Cardiac ventricle fibroblast (primary cell): ENCODE measurements around the gene CFAP52. TPM values are rescaled to one million over a fixed set of nuclear protein-coding genes. Genes with fewer than 3 reads are reported as not detected.

Experiments used
- total RNA-seq: library from RNA; depleted of rRNA; stranded (reverse); fragments of >200 nt; gene quantifications from 2 replicates; pipeline ENCODE4 v1.2.3, GENCODE V29; 2015

Gene CFAP52, protein sequence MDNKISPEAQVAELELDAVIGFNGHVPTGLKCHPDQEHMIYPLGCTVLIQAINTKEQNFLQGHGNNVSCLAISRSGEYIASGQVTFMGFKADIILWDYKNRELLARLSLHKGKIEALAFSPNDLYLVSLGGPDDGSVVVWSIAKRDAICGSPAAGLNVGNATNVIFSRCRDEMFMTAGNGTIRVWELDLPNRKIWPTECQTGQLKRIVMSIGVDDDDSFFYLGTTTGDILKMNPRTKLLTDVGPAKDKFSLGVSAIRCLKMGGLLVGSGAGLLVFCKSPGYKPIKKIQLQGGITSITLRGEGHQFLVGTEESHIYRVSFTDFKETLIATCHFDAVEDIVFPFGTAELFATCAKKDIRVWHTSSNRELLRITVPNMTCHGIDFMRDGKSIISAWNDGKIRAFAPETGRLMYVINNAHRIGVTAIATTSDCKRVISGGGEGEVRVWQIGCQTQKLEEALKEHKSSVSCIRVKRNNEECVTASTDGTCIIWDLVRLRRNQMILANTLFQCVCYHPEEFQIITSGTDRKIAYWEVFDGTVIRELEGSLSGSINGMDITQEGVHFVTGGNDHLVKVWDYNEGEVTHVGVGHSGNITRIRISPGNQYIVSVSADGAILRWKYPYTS
- total RNA-seq = 0.12 and 1.7 TPM in 2 replicates

GRCh38 chr17:9576521-9577372, at the start of gene CFAP52:
TSS of gene CFAP52 (plus strand) at chr17:9576642. CDS start at chr17:9576696, 54 bp downstream.

GRCh38 chr17:9575381-9576101, 901 bp upstream of the CFAP52 start, which contains the start of gene STX8:
TSS of gene STX8 (minus strand) at chr17:9575820. CDS start at chr17:9575808, 12 bp downstream.

DNA sequence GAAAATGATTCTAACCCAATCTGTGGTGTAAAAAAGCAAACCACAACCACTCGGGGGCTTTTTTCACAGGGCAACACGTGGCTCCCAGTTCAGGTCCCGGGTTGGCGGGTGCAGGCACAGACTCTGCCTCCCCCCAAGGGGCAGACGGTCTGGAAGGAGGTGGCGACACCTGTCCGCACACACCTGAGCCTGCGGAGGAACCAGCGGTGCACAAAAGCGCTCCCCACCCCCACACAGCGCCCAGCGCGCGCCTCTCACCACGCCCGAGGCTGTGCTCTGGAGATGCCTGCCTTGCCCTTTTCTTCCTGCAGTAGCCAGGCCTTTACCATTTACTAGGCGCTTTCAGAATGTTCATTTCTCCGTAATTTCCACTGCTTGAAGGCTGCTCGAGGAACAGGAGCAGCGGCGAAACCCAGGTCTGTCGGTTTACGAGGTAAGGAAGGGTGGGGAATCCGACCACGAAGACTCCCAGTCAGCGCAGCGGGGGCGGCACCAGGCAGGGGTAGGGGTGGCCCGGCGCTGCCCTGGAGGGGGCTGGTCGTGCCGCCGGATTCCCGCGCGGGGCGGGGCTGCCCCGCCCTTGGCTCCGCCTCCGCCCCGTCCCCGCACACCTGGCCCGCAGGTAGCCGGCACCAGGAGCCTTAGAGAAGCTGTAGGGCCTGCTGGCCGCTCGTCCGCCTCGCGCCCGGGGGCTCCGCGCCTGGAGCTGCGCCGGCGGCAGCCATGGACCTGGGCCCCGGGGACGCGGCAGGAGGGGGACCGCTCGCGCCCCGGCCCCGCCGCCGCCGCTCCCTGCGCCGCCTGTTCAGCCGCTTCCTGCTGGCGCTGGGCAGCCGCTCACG, 68.7 kb downstream of the CFAP52 start, which contains the start of gene USP43:
Gene USP43 (plus strand): TSS at position 608 of the 842 bp plus-strand sequence. CDS start 116 bp downstream, at position 724.

Other genes starting within 250 kb of the CFAP52 start
- gene STX8, start 822 bp upstream of the CFAP52 start, total RNA-seq = 63.0 and 76.1 TPM in 2 replicates
- gene USP43, start 68.9 kb downstream of the CFAP52 start, total RNA-seq = not detected in 2 replicates
- gene DHRS7C, start 214.9 kb downstream of the CFAP52 start, total RNA-seq = not detected in 2 replicates
- gene GSG1L2, start 245.4 kb downstream of the CFAP52 start, total RNA-seq = not detected in 2 replicates
- gene GLP2R, start 249.3 kb downstream of the CFAP52 start, total RNA-seq = 0.06 and 0.39 TPM in 2 replicates